Measurements from ENCODE around the gene EMID1.

GRCh38 chr22:29306175-29306834, 100.6 kb downstream of the EMID1 start, which contains the start of gene GAS2L1:
- TF ChIP-seq GATA2 (IDR thresholded peaks at IDR 0.05; ENCODE audit: low read depth, low read length), result no peak
- no peak for TF ChIP-seq GATA3 (IDR thresholded peaks at IDR 0.05; ENCODE audit: low read depth, low read length)

Data from SH-SY5Y (cell line).